T-helper 1 cell treated with Interleukin-12 subunit alpha and Interleukin-12 subunit beta and Interleukin-4 antibody, amounts not matched to agents 30 μg/mL and 1 μg/mL, for 36 hours (primary cell): ENCODE measurements around the gene RSPH10B2.
A peak's percentile ranks its signal among the peaks of the same experiment; 100 is the strongest.
"Not testable (repeated sequence)": the region's sequence is repeated elsewhere in the genome, so short reads cannot be mapped to it uniquely, and the experiment has no call there.

ENCODE experiments used
- H3K27ac Mint-ChIP-seq: one replicate; pipeline ENCODE4 v1.8.0; 2021; ENCODE audit warnings: mild to moderate bottlenecking, mixed read lengths
- H3K27me3 Mint-ChIP-seq: one replicate; pipeline ENCODE4 v1.8.0; 2021; ENCODE audit warnings: low read depth, mixed read lengths
- H3K36me3 Mint-ChIP-seq: one replicate; pipeline ENCODE4 v1.8.0; 2021; ENCODE audit warnings: low read depth, mixed read lengths
- H3K4me1 Mint-ChIP-seq: one replicate; pipeline ENCODE4 v1.8.0; 2021; ENCODE audit warnings: low read depth, mixed read lengths
- H3K4me3 Mint-ChIP-seq: one replicate; pipeline ENCODE4 v1.8.0; 2021; ENCODE audit warnings: mild to moderate bottlenecking, moderate library complexity, mixed read lengths
- H3K9me3 Mint-ChIP-seq: one replicate; pipeline ENCODE4 v1.8.0; 2021; ENCODE audit warnings: mixed read lengths

RSPH10B2 gene

GRCh38 chr7:6753964-6754363 lies at the start of gene RSPH10B2:
TSS of gene RSPH10B2 (plus strand) at chr7:6754103. CDS start at chr7:6757678, 3,575 bp downstream.
- H3K4me3 Mint-ChIP-seq, H3K9me3 Mint-ChIP-seq, H3K36me3 Mint-ChIP-seq, H3K27me3 Mint-ChIP-seq, H3K27ac Mint-ChIP-seq, H3K4me1 Mint-ChIP-seq: not testable (repeated sequence)

GRCh38 chr7:6705959-6706665 lies 47.8 kb upstream of the RSPH10B2 start:
- H3K4me3 Mint-ChIP-seq = peak overlapping the region; percentile 95
- H3K9me3 Mint-ChIP-seq = peaks cover 46% of the 10 kb centered on the region
- no peaks in the 10 kb centered on the region for H3K27me3 Mint-ChIP-seq
- H3K36me3 Mint-ChIP-seq = peaks cover 44% of the 10 kb centered on the region
- H3K4me1 Mint-ChIP-seq = peaks cover 28% of the 10 kb centered on the region
- peak overlapping the region; percentile 92 for H3K27ac Mint-ChIP-seq

- Mint-ChIP-seq H3K27ac (peak within 1 kb of the TSS; percentile 92), H3K4me1 (peaks cover 27% of the 10 kb centered on the region), H3K27me3 (no peaks in the 10 kb centered on the region), H3K36me3 (peaks cover 37% of the 10 kb centered on the region), H3K4me3 (peak within 1 kb of the TSS; percentile 95), H3K9me3 (peaks cover 40% of the 10 kb centered on the region)
Measured at GRCh38 chr7:6706666-6707407, 47.1 kb upstream of the RSPH10B2 start, which contains the start of gene ZNF12. TSS of gene ZNF12 (minus strand) at chr7:6706947. CDS start at chr7:6705173, 1,774 bp downstream.

- peaks cover 29% of the 10 kb centered on the region for H3K9me3 Mint-ChIP-seq
- H3K27me3 Mint-ChIP-seq = peaks cover 3% of the 10 kb centered on the region
- H3K4me1 Mint-ChIP-seq = peaks cover 23% of the 10 kb centered on the region
- no peak overlapping the region for H3K4me3 Mint-ChIP-seq
- no peak overlapping the region for H3K27ac Mint-ChIP-seq
- peaks cover 25% of the 10 kb centered on the region for H3K36me3 Mint-ChIP-seq
Measured at GRCh38 chr7:6708304-6708703, 45.6 kb upstream of the RSPH10B2 start.

GRCh38 chr7:6709808-6710207 lies 44.1 kb upstream of the RSPH10B2 start:
- Mint-ChIP-seq H3K36me3 (peaks cover 15% of the 10 kb centered on the region), H3K4me1 (peaks cover 16% of the 10 kb centered on the region), H3K27ac (no peak overlapping the region), H3K9me3 (peaks cover 21% of the 10 kb centered on the region), H3K4me3 (no peak overlapping the region), H3K27me3 (peaks cover 8% of the 10 kb centered on the region)

GRCh38 chr7:6714360-6714759 lies 39.5 kb upstream of the RSPH10B2 start:
- H3K27ac Mint-ChIP-seq = no peak overlapping the region
- peaks cover 4% of the 10 kb centered on the region for H3K9me3 Mint-ChIP-seq
- H3K27me3 Mint-ChIP-seq = peaks cover 25% of the 10 kb centered on the region
- peaks cover 5% of the 10 kb centered on the region for H3K4me1 Mint-ChIP-seq
- H3K36me3 Mint-ChIP-seq = no peaks in the 10 kb centered on the region
- H3K4me3 Mint-ChIP-seq = no peak overlapping the region

GRCh38 chr7:6715898-6716297 lies 38.0 kb upstream of the RSPH10B2 start:
- H3K9me3 Mint-ChIP-seq, H3K4me1 Mint-ChIP-seq, H3K27ac Mint-ChIP-seq, H3K4me3 Mint-ChIP-seq, H3K36me3 Mint-ChIP-seq: not testable (repeated sequence)
- H3K27me3 Mint-ChIP-seq = peaks cover 25% of the 10 kb centered on the region

- Mint-ChIP-seq H3K4me3 (no peak overlapping the region), H3K36me3 (no peaks in the 10 kb centered on the region), H3K9me3 (no peaks in the 10 kb centered on the region), H3K27me3 (peaks cover 24% of the 10 kb centered on the region), H3K27ac (no peak overlapping the region), H3K4me1 (peaks cover 5% of the 10 kb centered on the region)
Measured at GRCh38 chr7:6718124-6718523, 35.8 kb upstream of the RSPH10B2 start.

- not testable (repeated sequence) for H3K9me3 Mint-ChIP-seq, H3K4me1 Mint-ChIP-seq
Measured at GRCh38 chr7:6724351-6724750, 29.6 kb upstream of the RSPH10B2 start.

GRCh38 chr7:6725003-6725402 lies 28.9 kb upstream of the RSPH10B2 start:
- Mint-ChIP-seq H3K4me1 (peaks cover 7% of the 10 kb centered on the region), H3K36me3 (peaks cover 6% of the 10 kb centered on the region), H3K4me3 (no peak overlapping the region), H3K9me3 (peaks cover 8% of the 10 kb centered on the region), H3K27me3 (no peaks in the 10 kb centered on the region), H3K27ac (peak overlapping the region; percentile 26)

More at GRCh38 chr7:6724351-6724750, 29.6 kb upstream of the RSPH10B2 start:
- not testable (repeated sequence) for H3K4me3 Mint-ChIP-seq, H3K27me3 Mint-ChIP-seq, H3K27ac Mint-ChIP-seq, H3K36me3 Mint-ChIP-seq

GRCh38 chr7:6726341-6726740 lies 27.6 kb upstream of the RSPH10B2 start:
- peaks cover 16% of the 10 kb centered on the region for H3K4me1 Mint-ChIP-seq
- not testable (repeated sequence) for H3K4me3 Mint-ChIP-seq

GRCh38 chr7:6727663-6728062 lies 26.2 kb upstream of the RSPH10B2 start:
- Mint-ChIP-seq H3K9me3 (peaks cover 8% of the 10 kb centered on the region), H3K36me3 (peaks cover 11% of the 10 kb centered on the region), H3K4me1 (peaks cover 20% of the 10 kb centered on the region), H3K4me3 (no peak overlapping the region), H3K27me3 (no peaks in the 10 kb centered on the region), H3K27ac (no peak overlapping the region)

More at GRCh38 chr7:6726341-6726740, 27.6 kb upstream of the RSPH10B2 start:
- H3K36me3 Mint-ChIP-seq, H3K27ac Mint-ChIP-seq, H3K27me3 Mint-ChIP-seq, H3K9me3 Mint-ChIP-seq: not testable (repeated sequence)

GRCh38 chr7:6728893-6729491 lies 24.9 kb upstream of the RSPH10B2 start:
- not testable (repeated sequence) for H3K9me3 Mint-ChIP-seq, H3K27me3 Mint-ChIP-seq
- Mint-ChIP-seq H3K4me1 (peaks cover 20% of the 10 kb centered on the region), H3K36me3 (peaks cover 22% of the 10 kb centered on the region), H3K4me3 (peak overlapping the region; percentile 90), H3K27ac (peak overlapping the region; percentile 76)

GRCh38 chr7:6729492-6730342 lies 24.2 kb upstream of the RSPH10B2 start:
- Mint-ChIP-seq H3K36me3 (peaks cover 27% of the 10 kb centered on the region), H3K9me3 (peaks cover 8% of the 10 kb centered on the region), H3K4me1 (peaks cover 20% of the 10 kb centered on the region), H3K4me3 (peak overlapping the region; percentile 90), H3K27ac (peak overlapping the region; percentile 76), H3K27me3 (no peaks in the 10 kb centered on the region)
